HepG2 (cell line): Measurements from ENCODE around the gene PNP. TPM values are rescaled to one million over a fixed set of nuclear protein-coding genes. Genes with fewer than 3 reads are reported as not detected.
A peak's percentile ranks its signal among the peaks of the same experiment; 100 is the strongest.

ENCODE experiments used
- CC2D1A ChIP-seq: sonication (generic); formaldehyde crosslinking; IDR thresholded peaks from 2 replicates; pipeline ENCODE4 v1.8.1; 2023; ENCODE audit warnings: mild to moderate bottlenecking, missing genetic modification reagents
- HHEX ChIP-seq: IDR thresholded peaks from 2 replicates; pipeline ENCODE4 v1.6.1; 2016; ENCODE audit warnings: control low read depth
- HNF4A ChIP-seq: sonication (generic); formaldehyde crosslinking; IDR thresholded peaks from 2 replicates; pipeline ENCODE4 v1.4.0; 2020; ENCODE audit warnings: missing genetic modification reagents
- HNRNPH1 ChIP-seq: fragments of 200-400 bp; formaldehyde crosslinking; optimal IDR thresholded peaks from 2 replicates; pipeline ENCODE3; 2017; ENCODE audit warnings: mild to moderate bottlenecking, low read depth, low read length
- NCOR1 ChIP-seq: fragments of 200-600 bp; sonication (generic); IDR thresholded peaks from 2 replicates; pipeline ENCODE4 v1.7.0; 2017; ENCODE audit warnings: antibody characterized with exemption, low read length, borderline replicate concordance
- NR2C2 ChIP-seq: sonication (generic); formaldehyde crosslinking; IDR thresholded peaks from 2 replicates; pipeline ENCODE4 v1.4.0; 2020; ENCODE audit warnings: missing genetic modification reagents, mild to moderate bottlenecking, moderate library complexity, borderline replicate concordance
- PRDM4 ChIP-seq: sonication (generic); formaldehyde crosslinking; IDR thresholded peaks from 2 replicates; pipeline ENCODE4 v1.9.0; 2021; ENCODE audit warnings: missing genetic modification reagents, borderline replicate concordance
- RBAK ChIP-seq: sonication (generic); formaldehyde crosslinking; IDR thresholded peaks from 2 replicates; pipeline ENCODE4 v1.5.1; 2020; ENCODE audit warnings: mild to moderate bottlenecking, missing genetic modification reagents
- SMYD3 ChIP-seq: sonication (generic); formaldehyde crosslinking; IDR thresholded peaks from 2 replicates; pipeline ENCODE4 v1.8.1; 2023; ENCODE audit warnings: mild to moderate bottlenecking, missing genetic modification reagents
- SSRP1 ChIP-seq: IDR thresholded peaks from 2 replicates; pipeline ENCODE4 v1.6.1; 2016; ENCODE audit warnings: control low read depth
- SYNCRIP ChIP-seq: fragments of 200-400 bp; formaldehyde crosslinking; IDR thresholded peaks from 2 replicates; pipeline ENCODE4 v1.6.1; 2018; ENCODE audit warnings: mild to moderate bottlenecking, low read depth, low read length; ENCODE audit not compliant: insufficient read depth
- U2AF2 ChIP-seq: fragments of 200-400 bp; formaldehyde crosslinking; IDR thresholded peaks from 2 replicates; pipeline ENCODE4 v1.6.1; 2017; ENCODE audit warnings: low read depth, mild to moderate bottlenecking, low read length
- ZBTB42 ChIP-seq: sonication (generic); formaldehyde crosslinking; IDR thresholded peaks from 2 replicates; pipeline ENCODE4 v1.5.0; 2020; ENCODE audit warnings: mild to moderate bottlenecking, missing genetic modification reagents
- ZNF605 ChIP-seq: sonication (generic); formaldehyde crosslinking; IDR thresholded peaks from 2 replicates; pipeline ENCODE4 v1.8.0; 2022; ENCODE audit warnings: mild to moderate bottlenecking, missing genetic modification reagents
- polyA plus RNA-seq, 8 experiments: library from polyadenylated mRNA; depleted of rRNA in 3 of 8; stranded (reverse) in 7 of 8; unstranded in 1 of 8; fragments of >200 nt; fragmentation: Illumina TruSeq in 4 of 8; extraction: Trizol in 4 of 8; gene quantifications; 2 replicates each; pipeline versions ENCODE4 v1.2.1 to v1.2.3, GENCODE V29; 2011 to 2016; ENCODE audit warnings: low read depth in 4 of 8, missing spikeins in 1 of 8, mixed read lengths in 1 of 8; ENCODE audit not compliant: insufficient read depth in 1 of 8
- total RNA-seq, 5 experiments: library from RNA; depleted of rRNA; stranded (reverse); fragments of >200 nt; fragmentation: Illumina TruSeq; extraction: Trizol; gene quantifications; 2 replicates each; pipeline ENCODE4 v1.2.3, GENCODE V29; 2016; ENCODE audit warnings: low read depth in 1 of 5
- TF ChIP-seq, protein P1 (sequence below): sonication (generic); formaldehyde crosslinking; IDR thresholded peaks from 2 replicates; pipeline ENCODE4 v1.5.0; 2020; ENCODE audit warnings: mild to moderate bottlenecking, missing genetic modification reagents, borderline replicate concordance
- TF ChIP-seq, protein P2 (sequence below): sonication (generic); formaldehyde crosslinking; IDR thresholded peaks from 2 replicates; pipeline ENCODE4 v1.8.0; 2022; ENCODE audit warnings: mild to moderate bottlenecking, missing genetic modification reagents, moderate library complexity
- TF ChIP-seq, protein P3 (sequence below): sonication (generic); formaldehyde crosslinking; IDR thresholded peaks from 2 replicates; pipeline ENCODE4 v1.4.0; 2020; ENCODE audit warnings: mild to moderate bottlenecking, low read depth, missing genetic modification reagents

PNP gene
- total and polyA plus RNA-seq, 2 of the 13 experiments (the other 11 are each of a cell fraction or from before 2014, with no cell fraction given), result 45.4 to 74.8 TPM

- TF ChIP-seq SYNCRIP (no peak), HNRNPH1 (no peak), NCOR1 (no peak), NR2C2 (no peak; the same call in 1 of the 2 replicates), PRDM4 (CRISPR knock-in tag) (no peak), SSRP1 (CRISPR knock-in tag) (no peak), CC2D1A (no peak), U2AF2 (no peak), ZNF605 (CRISPR knock-in tag) (no peak), ZBTB42 (CRISPR knock-in tag) (no peak), HNF4A (peak; percentile 60), RBAK (CRISPR knock-in tag) (no peak), SMYD3 (CRISPR knock-in tag) (no peak), HHEX (CRISPR knock-in tag) (no peak)
- TF ChIP-seq, protein P1, sequence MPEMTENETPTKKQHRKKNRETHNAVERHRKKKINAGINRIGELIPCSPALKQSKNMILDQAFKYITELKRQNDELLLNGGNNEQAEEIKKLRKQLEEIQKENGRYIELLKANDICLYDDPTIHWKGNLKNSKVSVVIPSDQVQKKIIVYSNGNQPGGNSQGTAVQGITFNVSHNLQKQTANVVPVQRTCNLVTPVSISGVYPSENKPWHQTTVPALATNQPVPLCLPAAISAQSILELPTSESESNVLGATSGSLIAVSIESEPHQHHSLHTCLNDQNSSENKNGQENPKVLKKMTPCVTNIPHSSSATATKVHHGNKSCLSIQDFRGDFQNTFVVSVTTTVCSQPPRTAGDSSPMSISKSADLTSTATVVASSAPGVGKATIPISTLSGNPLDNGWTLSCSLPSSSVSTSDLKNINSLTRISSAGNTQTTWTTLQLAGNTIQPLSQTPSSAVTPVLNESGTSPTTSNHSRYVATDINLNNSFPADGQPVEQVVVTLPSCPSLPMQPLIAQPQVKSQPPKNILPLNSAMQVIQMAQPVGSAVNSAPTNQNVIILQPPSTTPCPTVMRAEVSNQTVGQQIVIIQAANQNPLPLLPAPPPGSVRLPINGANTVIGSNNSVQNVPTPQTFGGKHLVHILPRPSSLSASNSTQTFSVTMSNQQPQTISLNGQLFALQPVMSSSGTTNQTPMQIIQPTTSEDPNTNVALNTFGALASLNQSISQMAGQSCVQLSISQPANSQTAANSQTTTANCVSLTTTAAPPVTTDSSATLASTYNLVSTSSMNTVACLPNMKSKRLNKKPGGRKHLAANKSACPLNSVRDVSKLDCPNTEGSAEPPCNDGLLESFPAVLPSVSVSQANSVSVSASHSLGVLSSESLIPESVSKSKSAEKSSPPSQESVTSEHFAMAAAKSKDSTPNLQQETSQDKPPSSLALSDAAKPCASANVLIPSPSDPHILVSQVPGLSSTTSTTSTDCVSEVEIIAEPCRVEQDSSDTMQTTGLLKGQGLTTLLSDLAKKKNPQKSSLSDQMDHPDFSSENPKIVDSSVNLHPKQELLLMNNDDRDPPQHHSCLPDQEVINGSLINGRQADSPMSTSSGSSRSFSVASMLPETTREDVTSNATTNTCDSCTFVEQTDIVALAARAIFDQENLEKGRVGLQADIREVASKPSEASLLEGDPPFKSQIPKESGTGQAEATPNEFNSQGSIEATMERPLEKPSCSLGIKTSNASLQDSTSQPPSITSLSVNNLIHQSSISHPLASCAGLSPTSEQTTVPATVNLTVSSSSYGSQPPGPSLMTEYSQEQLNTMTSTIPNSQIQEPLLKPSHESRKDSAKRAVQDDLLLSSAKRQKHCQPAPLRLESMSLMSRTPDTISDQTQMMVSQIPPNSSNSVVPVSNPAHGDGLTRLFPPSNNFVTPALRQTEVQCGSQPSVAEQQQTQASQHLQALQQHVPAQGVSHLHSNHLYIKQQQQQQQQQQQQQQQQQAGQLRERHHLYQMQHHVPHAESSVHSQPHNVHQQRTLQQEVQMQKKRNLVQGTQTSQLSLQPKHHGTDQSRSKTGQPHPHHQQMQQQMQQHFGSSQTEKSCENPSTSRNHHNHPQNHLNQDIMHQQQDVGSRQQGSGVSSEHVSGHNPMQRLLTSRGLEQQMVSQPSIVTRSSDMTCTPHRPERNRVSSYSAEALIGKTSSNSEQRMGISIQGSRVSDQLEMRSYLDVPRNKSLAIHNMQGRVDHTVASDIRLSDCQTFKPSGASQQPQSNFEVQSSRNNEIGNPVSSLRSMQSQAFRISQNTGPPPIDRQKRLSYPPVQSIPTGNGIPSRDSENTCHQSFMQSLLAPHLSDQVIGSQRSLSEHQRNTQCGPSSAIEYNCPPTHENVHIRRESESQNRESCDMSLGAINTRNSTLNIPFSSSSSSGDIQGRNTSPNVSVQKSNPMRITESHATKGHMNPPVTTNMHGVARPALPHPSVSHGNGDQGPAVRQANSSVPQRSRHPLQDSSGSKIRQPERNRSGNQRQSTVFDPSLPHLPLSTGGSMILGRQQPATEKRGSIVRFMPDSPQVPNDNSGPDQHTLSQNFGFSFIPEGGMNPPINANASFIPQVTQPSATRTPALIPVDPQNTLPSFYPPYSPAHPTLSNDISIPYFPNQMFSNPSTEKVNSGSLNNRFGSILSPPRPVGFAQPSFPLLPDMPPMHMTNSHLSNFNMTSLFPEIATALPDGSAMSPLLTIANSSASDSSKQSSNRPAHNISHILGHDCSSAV (CRISPR knock-in tag), result no peak
- TF ChIP-seq, protein P2, sequence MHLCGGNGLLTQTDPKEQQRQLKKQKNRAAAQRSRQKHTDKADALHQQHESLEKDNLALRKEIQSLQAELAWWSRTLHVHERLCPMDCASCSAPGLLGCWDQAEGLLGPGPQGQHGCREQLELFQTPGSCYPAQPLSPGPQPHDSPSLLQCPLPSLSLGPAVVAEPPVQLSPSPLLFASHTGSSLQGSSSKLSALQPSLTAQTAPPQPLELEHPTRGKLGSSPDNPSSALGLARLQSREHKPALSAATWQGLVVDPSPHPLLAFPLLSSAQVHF (CRISPR knock-in tag), result no peak
- TF ChIP-seq, protein P3, sequence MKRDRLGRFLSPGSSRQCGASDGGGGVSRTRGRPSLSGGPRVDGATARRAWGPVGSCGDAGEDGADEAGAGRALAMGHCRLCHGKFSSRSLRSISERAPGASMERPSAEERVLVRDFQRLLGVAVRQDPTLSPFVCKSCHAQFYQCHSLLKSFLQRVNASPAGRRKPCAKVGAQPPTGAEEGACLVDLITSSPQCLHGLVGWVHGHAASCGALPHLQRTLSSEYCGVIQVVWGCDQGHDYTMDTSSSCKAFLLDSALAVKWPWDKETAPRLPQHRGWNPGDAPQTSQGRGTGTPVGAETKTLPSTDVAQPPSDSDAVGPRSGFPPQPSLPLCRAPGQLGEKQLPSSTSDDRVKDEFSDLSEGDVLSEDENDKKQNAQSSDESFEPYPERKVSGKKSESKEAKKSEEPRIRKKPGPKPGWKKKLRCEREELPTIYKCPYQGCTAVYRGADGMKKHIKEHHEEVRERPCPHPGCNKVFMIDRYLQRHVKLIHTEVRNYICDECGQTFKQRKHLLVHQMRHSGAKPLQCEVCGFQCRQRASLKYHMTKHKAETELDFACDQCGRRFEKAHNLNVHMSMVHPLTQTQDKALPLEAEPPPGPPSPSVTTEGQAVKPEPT (CRISPR knock-in tag), result no peak
Measured at GRCh38 chr14:20427231-20428009, 41.8 kb upstream of the PNP start (continued).
